Measurements from ENCODE around the gene SAA2.
"Not testable (repeated sequence)": the region's sequence is repeated elsewhere in the genome, so short reads cannot be mapped to it uniquely, and the experiment has no call there.

The SAA2 gene

GRCh38 chr11:18203723-18204122 lies 44.7 kb downstream of the SAA2 start:
- peak; percentile 35 for TF ChIP-seq CTCF (IDR thresholded peaks at IDR 0.05; ENCODE audit: borderline replicate concordance, control extremely low read depth, extremely low read depth, insufficient read depth, missing control alignments)
- in situ Hi-C loops (cut with MboI; ENCODE audit: low sequenced_read_pairs, unreplicated experiment): no loop called here
- DNase-seq (ENCODE audit: low spot score): peak; percentile 71

GRCh38 chr11:18197738-18198137 lies 50.7 kb downstream of the SAA2 start:
- in situ Hi-C loops (cut with MboI; ENCODE audit: low sequenced_read_pairs, unreplicated experiment); DNase-seq (ENCODE audit: low spot score): not testable (repeated sequence)

GRCh38 chr11:18196532-18196931 lies 51.9 kb downstream of the SAA2 start:
- DNase-seq (ENCODE audit: low spot score): no peak
- in situ Hi-C loops (cut with MboI; ENCODE audit: low sequenced_read_pairs, unreplicated experiment): no loop called here
- no peak for TF ChIP-seq CTCF (IDR thresholded peaks at IDR 0.05; ENCODE audit: borderline replicate concordance, control extremely low read depth, extremely low read depth, insufficient read depth, missing control alignments)

All from GM13976 (cell line).